ENCODE data around the gene SLC12A3. TPM values are rescaled to one million over a fixed set of nuclear protein-coding genes. Genes with fewer than 3 reads are reported as not detected.

Gene SLC12A3
- total and polyA plus RNA-seq, 2 of the 8 experiments (the other 6 are each of a cell fraction or from before 2014, with no cell fraction given): not detected

GRCh38 chr16:56871172-56871593 lies 6.2 kb downstream of the SLC12A3 start:
- no peak overlapping the region for H3K14ac ChIP-seq (ENCODE audit: insufficient read length)
- no peak overlapping the region for H4K91ac ChIP-seq (replicated peaks; ENCODE audit: insufficient read length, low read length)
- no peaks in the 10 kb centered on the region for H3K23me2 ChIP-seq (ENCODE audit: low read depth, low read length)
- no peak overlapping the region for H3K4me2 ChIP-seq (ENCODE audit: insufficient read depth in 1 of 2, low read depth in 2 of 2, low read length in 2 of 2)
- no peak overlapping the region for H2BK12ac ChIP-seq (ENCODE audit: low read depth, low read length)
- H3K9me3 ChIP-seq (ENCODE audit: insufficient read depth in 2 of 2, low read depth in 1 of 2, low read length in 1 of 2): no peaks in the 10 kb centered on the region
- peaks cover 0 to 2% of the 10 kb centered on the region in 2 experiments for H4K20me1 ChIP-seq (replicated peaks in 1 of 2; ENCODE audit: control insufficient read depth in 1 of 2, insufficient read depth in 2 of 2, low read length in 2 of 2)
- WGBS, 2 experiments (ENCODE audit: extremely low coverage in 1 of 2, insufficient coverage in 1 of 2, insufficient read length in 1 of 2, insufficient replicate concordance in 2 of 2, low coverage in 1 of 2, low lambda C conversion rate in 2 of 2, missing lambda C conversion rate in 1 of 2): 91% methylated on average over 7 of the region's 7 CpGs; no CpG with 5 or more reads in 1 of the 2 experiments
- H3K27me3 ChIP-seq (replicated peaks in 1 of 4; ENCODE audit: control insufficient read depth in 3 of 4, extremely low read depth in 1 of 4, insufficient read depth in 3 of 4, low read length in 3 of 4): no peaks in the 10 kb centered on the region
- H4K8ac ChIP-seq (ENCODE audit: extremely low read depth, insufficient read depth, low read length): peak overlapping the region; percentile 35; the same call in 1 of the 2 replicates
- no peak overlapping the region for H3K56ac ChIP-seq (replicated peaks; ENCODE audit: insufficient read length, low read depth, low read length)
- H3K4me1 ChIP-seq (replicated peaks in 1 of 4; ENCODE audit: control insufficient read depth in 3 of 4, insufficient read depth in 4 of 4, low read length in 3 of 4): no peaks in the 10 kb centered on the region
- CTCF ChIA-PET (ENCODE audit: partially characterized antibody): no interaction called here
- no peaks in the 10 kb centered on the region for H3K36me3 ChIP-seq (ENCODE audit: control insufficient read depth in 2 of 4, insufficient read depth in 4 of 4, low read length in 3 of 4)
- no peak overlapping the region for H3K27ac ChIP-seq (ENCODE audit: low read depth, low read length)
- FAIRE-seq: no peak
- no peak overlapping the region for H2AK5ac ChIP-seq (ENCODE audit: low read depth, low read length)
- no peak overlapping the region for H2BK15ac ChIP-seq (ENCODE audit: low read length)
- POLR2A ChIA-PET (ENCODE audit: partially characterized antibody): interaction anchor here (5.7 kb wide), 1 partner anchor 61 kb away, joined by 28 read pairs; the partner anchor contains the start of gene HERPUD1
- no peak overlapping the region for H2AFZ ChIP-seq (ENCODE audit: low read length)
- H2BK120ac ChIP-seq (replicated peaks; ENCODE audit: low read depth, low read length): no peak overlapping the region
- no peak overlapping the region for H3K23ac ChIP-seq (ENCODE audit: insufficient read length)
- H2BK5ac ChIP-seq (ENCODE audit: low read depth, low read length): no peak overlapping the region
- H3K79me1 ChIP-seq (ENCODE audit: low read depth, low read length): no peaks in the 10 kb centered on the region
- TF ChIP-seq RAD21 (IDR thresholded peaks at IDR 0.05 in 1 of 2, conservative IDR thresholded peaks at IDR 0.05 in 1 of 2; ENCODE audit: low read depth in 2 of 2, low read length in 2 of 2) (0 out of 4 replicates have a peak, but pooled peaks of 1 of the 2 experiments have one; percentile 3), CBX8 (IDR thresholded peaks at IDR 0.05; ENCODE audit: borderline replicate concordance, low read depth, low read length) (no peak)
- no peaks in the 10 kb centered on the region for H3K79me2 ChIP-seq (ENCODE audit: control insufficient read depth in 1 of 2, insufficient read depth in 2 of 2, low read length in 2 of 2)
- H3K4ac ChIP-seq (replicated peaks; ENCODE audit: insufficient read length, low read depth, low read length): no peak overlapping the region
- DNase-seq (ENCODE audit: low read depth in 1 of 2, low spot score in 2 of 2): no peak
- H3K9ac ChIP-seq (replicated peaks in 1 of 4; ENCODE audit: extremely low read depth in 1 of 4, low read depth in 3 of 4, low read length in 3 of 4): no peak overlapping the region
- H3K18ac ChIP-seq (ENCODE audit: extremely low read depth, low read length): no peak overlapping the region
- H2BK20ac ChIP-seq (ENCODE audit: low read length): no peak overlapping the region
- no peak overlapping the region for H3K4me3 ChIP-seq (ENCODE audit: extremely low read depth in 1 of 4, insufficient read depth in 2 of 4, low read depth in 3 of 4, low read length in 4 of 4)
- H4K5ac ChIP-seq (ENCODE audit: insufficient read length, low read depth, low read length): no peak overlapping the region

Data from H1 (cell line).